Testis (tissue), 3 donors: ENCODE data around the gene TRPC4. TPM values are rescaled to one million over a fixed set of nuclear protein-coding genes. Genes with fewer than 3 reads are reported as not detected.

Experiments used
- DNase-seq: peaks from one replicate; pipeline ENCODE4 v3.0.0-alpha.2; 2019
- H3K27ac ChIP-seq, 2 donors: fragments of 200-600 bp; sonication (generic); one replicate each; pipeline ENCODE4 v1.5.1; 2019
- H3K27me3 ChIP-seq: fragments of 200-600 bp; sonication (generic); one replicate; pipeline ENCODE4 v1.5.1; 2019
- H3K36me3 ChIP-seq: fragments of 200-600 bp; sonication (generic); one replicate; pipeline ENCODE4 v1.5.1; 2017; ENCODE audit warnings: low read depth; ENCODE audit errors: missing control alignments
- H3K4me1 ChIP-seq: fragments of 200-600 bp; sonication (generic); one replicate; pipeline ENCODE4 v1.5.1; 2019
- H3K4me3 ChIP-seq, 2 donors: fragments of 200-600 bp; sonication (generic); one replicate each; pipeline ENCODE4 v1.5.1; 2017 to 2019
- H3K9me3 ChIP-seq: fragments of 200-600 bp; sonication (generic); one replicate; pipeline ENCODE4 v1.5.1; 2017
- POLR2A ChIP-seq: fragments of 450-650 bp; IDR thresholded peaks from one replicate; pipeline ENCODE4 v1.6.1; 2017; ENCODE audit warnings: antibody characterized with exemption, mild to moderate bottlenecking, moderate library complexity
- WGBS, 2 donors: methylation state at CpG; one replicate each; pipeline ENCODE4 v1.1.5; 2018; 5-methylcytosine and 5-hydroxymethylcytosine counted together
- intact Hi-C: fragments of 100-400 bp; cut with DNase I; formaldehyde crosslinking; loops from one replicate; pipeline ENCODE4 v1.15.1; 2023; ENCODE audit warnings: low total_unique reads
- polyA plus RNA-seq: library from polyadenylated mRNA; stranded (reverse); fragments of 350-450 nt; fragmentation: Illumina TruSeq; extraction: RNeasy Lipid Tissue Mini Kit (QIAGEN cat#74804); gene quantifications from one replicate; pipeline ENCODE4 v1.2.3, GENCODE V29; 2014; ENCODE audit warnings: low read depth, low replicate concordance; ENCODE audit not compliant: insufficient read depth
- total RNA-seq, 2 donors: library from RNA; depleted of rRNA; stranded (reverse); fragments of >200 nt; gene quantifications; one replicate each; pipeline ENCODE4 v1.2.3, GENCODE V29; 2016
- TF ChIP-seq, protein P1 (sequence below), 3 experiments: fragments of 450-650 bp in 2 of 3; fragments of 200-600 bp in 1 of 3; sonication (generic) in 1 of 3; IDR thresholded peaks; one replicate each; pipeline ENCODE4 v1.5.1; 2016 to 2019; ENCODE audit warnings: antibody characterized with exemption in 3 of 3, mild to moderate bottlenecking in 2 of 3, moderate library complexity in 1 of 3

The TRPC4 gene
- total and polyA plus RNA-seq, 3 donors from 2014 or later = 0.06 to 0.12 TPM; not detected in 1

DNA sequence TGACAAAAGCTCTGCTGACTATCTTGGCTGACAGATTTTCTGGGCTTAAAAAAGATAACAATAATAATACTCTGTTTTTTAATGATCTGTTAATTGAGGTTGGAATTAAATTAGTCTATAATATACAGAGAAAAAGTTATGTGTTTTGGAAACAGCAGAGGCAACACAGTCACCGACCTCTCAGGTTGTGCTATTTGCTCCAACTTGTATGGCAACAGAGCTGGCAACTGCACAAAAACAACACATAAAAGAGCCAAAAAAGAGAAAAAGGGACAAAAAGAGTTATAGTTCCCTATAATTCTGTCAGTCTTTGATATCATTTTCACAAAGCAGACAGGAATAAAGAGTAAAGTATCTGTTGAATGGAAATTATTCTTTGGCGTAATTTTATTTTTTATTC, 168.7 kb downstream of the TRPC4 start:
- H3K36me3 ChIP-seq = no peaks in the 10 kb centered on the region
- H3K27ac ChIP-seq = no peak overlapping the region
- 66 to 78% methylated on average over 2 of the region's 2 CpGs for WGBS, 2 donors
- DNase-seq = no peak
- no peaks in the 10 kb centered on the region for H3K4me1 ChIP-seq
- no peak overlapping the region for H3K4me3 ChIP-seq
- intact Hi-C loops = no loop called here
- H3K9me3 ChIP-seq = no peaks in the 10 kb centered on the region
- TF ChIP-seq POLR2A = no peak
- TF ChIP-seq, protein P1, sequence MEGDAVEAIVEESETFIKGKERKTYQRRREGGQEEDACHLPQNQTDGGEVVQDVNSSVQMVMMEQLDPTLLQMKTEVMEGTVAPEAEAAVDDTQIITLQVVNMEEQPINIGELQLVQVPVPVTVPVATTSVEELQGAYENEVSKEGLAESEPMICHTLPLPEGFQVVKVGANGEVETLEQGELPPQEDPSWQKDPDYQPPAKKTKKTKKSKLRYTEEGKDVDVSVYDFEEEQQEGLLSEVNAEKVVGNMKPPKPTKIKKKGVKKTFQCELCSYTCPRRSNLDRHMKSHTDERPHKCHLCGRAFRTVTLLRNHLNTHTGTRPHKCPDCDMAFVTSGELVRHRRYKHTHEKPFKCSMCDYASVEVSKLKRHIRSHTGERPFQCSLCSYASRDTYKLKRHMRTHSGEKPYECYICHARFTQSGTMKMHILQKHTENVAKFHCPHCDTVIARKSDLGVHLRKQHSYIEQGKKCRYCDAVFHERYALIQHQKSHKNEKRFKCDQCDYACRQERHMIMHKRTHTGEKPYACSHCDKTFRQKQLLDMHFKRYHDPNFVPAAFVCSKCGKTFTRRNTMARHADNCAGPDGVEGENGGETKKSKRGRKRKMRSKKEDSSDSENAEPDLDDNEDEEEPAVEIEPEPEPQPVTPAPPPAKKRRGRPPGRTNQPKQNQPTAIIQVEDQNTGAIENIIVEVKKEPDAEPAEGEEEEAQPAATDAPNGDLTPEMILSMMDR (IDR thresholded peaks at IDR 0.05) = no peak
- H3K27me3 ChIP-seq = no peaks in the 10 kb centered on the region

DNA sequence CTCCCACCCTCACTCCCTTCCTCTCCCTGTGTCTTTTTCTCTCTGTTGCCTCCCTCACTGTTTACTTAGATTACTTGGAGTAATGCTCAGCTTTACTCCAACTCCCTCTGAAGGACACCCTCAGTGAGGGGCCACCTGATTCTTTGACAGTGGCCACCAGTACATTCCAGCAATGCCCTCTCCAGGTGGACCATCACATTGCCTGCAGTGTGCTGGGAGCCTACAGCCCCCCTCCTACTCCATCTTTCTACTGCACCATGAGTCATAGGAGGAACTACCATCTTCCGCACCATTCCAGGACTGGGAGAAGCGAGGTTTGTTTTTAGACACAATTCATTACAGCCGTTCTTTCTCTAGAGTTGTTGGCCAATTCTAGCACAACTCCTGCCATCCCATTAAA, 174.4 kb downstream of the TRPC4 start:
- H3K4me1 ChIP-seq = no peaks in the 10 kb centered on the region
- H3K4me3 ChIP-seq = no peak overlapping the region
- H3K9me3 ChIP-seq = no peaks in the 10 kb centered on the region
- 94 to 96% methylated on average over 3 of the region's 3 CpGs for WGBS, 2 donors
- DNase-seq = no peak
- no peak for TF ChIP-seq POLR2A
- no peaks in the 10 kb centered on the region for H3K36me3 ChIP-seq
- intact Hi-C loops = no loop called here
- no peaks in the 10 kb centered on the region for H3K27me3 ChIP-seq
- H3K27ac ChIP-seq = no peak overlapping the region

DNA sequence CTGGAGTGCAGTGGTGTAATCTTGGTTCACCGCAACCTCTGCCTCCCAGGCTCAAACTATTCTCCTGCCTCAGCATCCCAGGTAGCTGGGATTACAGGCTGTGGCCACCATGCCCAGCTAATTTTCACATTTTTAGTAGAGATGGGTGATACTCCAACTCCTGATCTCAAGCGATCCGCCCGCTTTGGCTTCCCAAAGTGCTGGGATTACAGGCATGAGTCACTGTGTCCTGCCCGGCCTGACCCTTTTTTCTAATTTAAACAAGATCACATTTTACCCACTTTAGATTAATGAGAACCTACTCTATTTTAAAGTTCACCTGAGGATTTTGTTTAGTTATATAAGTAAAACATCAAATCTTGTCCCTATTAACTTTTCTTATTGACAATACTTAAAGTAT, 179.2 kb downstream of the TRPC4 start:
- TF ChIP-seq, protein P1 (IDR thresholded peaks at IDR 0.05) = no peak
- TF ChIP-seq POLR2A = no peak
- H3K27ac ChIP-seq = no peak overlapping the region
- WGBS, 2 donors = 86 to 98% methylated on average over 5 of the region's 5 CpGs
- no peaks in the 10 kb centered on the region for H3K9me3 ChIP-seq
- H3K4me1 ChIP-seq = no peaks in the 10 kb centered on the region
- intact Hi-C loops = no loop called here
- no peaks in the 10 kb centered on the region for H3K36me3 ChIP-seq
- no peak overlapping the region for H3K4me3 ChIP-seq
- H3K27me3 ChIP-seq = no peaks in the 10 kb centered on the region
- DNase-seq = no peak

DNA sequence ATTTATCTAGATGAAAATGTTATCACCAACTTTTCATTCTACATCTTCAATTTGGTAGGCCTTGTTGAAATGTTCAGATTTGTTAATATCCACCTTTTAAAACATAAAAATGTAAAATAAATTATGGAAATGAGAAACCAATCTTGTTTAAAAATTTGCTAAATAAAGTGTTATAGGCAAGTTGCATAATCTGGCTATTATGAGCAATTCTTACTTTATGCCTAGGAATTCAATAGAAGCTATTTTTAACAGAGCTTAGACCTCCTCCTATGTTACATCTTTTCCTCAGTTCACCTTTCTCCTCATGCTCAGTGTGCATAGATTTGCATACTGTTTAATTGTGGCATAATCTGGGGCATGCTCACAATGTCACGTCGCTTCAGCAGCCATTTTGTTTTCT, 183.1 kb downstream of the TRPC4 start:
- no peak overlapping the region for H3K27ac ChIP-seq
- H3K27me3 ChIP-seq = no peaks in the 10 kb centered on the region
- 84 to 91% methylated on average over 2 of the region's 2 CpGs for WGBS, 2 donors
- no peak overlapping the region for H3K4me3 ChIP-seq
- peaks cover 4% of the 10 kb centered on the region for H3K4me1 ChIP-seq
- DNase-seq = no peak
- H3K36me3 ChIP-seq = no peaks in the 10 kb centered on the region
- intact Hi-C loops = no loop called here
- no peaks in the 10 kb centered on the region for H3K9me3 ChIP-seq
- TF ChIP-seq POLR2A = no peak
- TF ChIP-seq, protein P1 (IDR thresholded peaks at IDR 0.05) = no peak

DNA sequence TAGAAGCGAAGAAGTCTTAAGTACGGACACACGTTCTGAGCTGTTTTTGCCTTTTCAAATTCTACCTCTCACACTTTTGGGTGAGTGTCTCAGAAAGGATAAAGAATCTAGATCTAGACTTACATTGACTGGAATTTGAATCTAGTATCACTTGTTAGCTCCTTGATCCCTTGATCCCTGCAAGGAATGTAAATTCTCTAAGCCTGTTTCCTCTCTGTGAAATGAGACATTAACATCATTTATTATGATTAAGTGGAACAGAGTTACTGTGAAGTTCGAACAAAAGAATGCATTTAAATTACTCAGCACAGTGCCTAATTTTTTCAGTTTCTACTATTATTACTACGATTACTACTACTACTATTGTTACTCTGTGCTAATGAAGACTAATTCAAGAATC, 184.4 kb downstream of the TRPC4 start:
- no peak overlapping the region for H3K4me3 ChIP-seq
- H3K36me3 ChIP-seq = no peaks in the 10 kb centered on the region
- H3K27ac ChIP-seq = no peak overlapping the region
- intact Hi-C loops = no loop called here
- H3K27me3 ChIP-seq = no peaks in the 10 kb centered on the region
- 83 to 86% methylated on average over 5 of the region's 5 CpGs for WGBS, 2 donors
- TF ChIP-seq, protein P1 (IDR thresholded peaks at IDR 0.05) = no peak
- no peak for TF ChIP-seq POLR2A
- peaks cover 4% of the 10 kb centered on the region for H3K4me1 ChIP-seq
- DNase-seq = no peak
- H3K9me3 ChIP-seq = no peaks in the 10 kb centered on the region
